Mesothelial cell of epicardium (in vitro differentiated cells): Measurements from ENCODE around the gene GRID2. TPM values are rescaled to one million over a fixed set of nuclear protein-coding genes. Genes with fewer than 3 reads are reported as not detected.
A peak's percentile ranks its signal among the peaks of the same experiment; 100 is the strongest.

Experiments
- DNase-seq, 2 experiments: peaks; one replicate each; pipeline ENCODE4 v3.0.0; 2021; ENCODE audit warnings: low spot score in 2 of 2; ENCODE audit not compliant: unreplicated experiment in 2 of 2
- H3K27ac Mint-ChIP-seq: 2 replicates; pipeline ENCODE4 v1.8.0; 2021; ENCODE audit warnings: mixed read lengths
- H3K27me3 Mint-ChIP-seq: 2 replicates; pipeline ENCODE4 v1.8.0; 2021; ENCODE audit warnings: low read depth, mixed read lengths
- H3K36me3 Mint-ChIP-seq: 2 replicates; pipeline ENCODE4 v1.8.0; 2021; ENCODE audit warnings: mixed read lengths
- H3K4me1 Mint-ChIP-seq: 2 replicates; pipeline ENCODE4 v1.8.0; 2021; ENCODE audit warnings: mixed read lengths
- H3K4me3 Mint-ChIP-seq: 2 replicates; pipeline ENCODE4 v1.8.0; 2021; ENCODE audit warnings: mild to moderate bottlenecking, moderate library complexity, mixed read lengths
- H3K9me3 Mint-ChIP-seq: 2 replicates; pipeline ENCODE4 v1.8.0; 2021; ENCODE audit warnings: mixed read lengths
- CTCF ChIP-seq: fragments of 200-600 bp; sonication (generic); IDR thresholded peaks from one replicate; pipeline ENCODE4 v1.5.0; 2021; ENCODE audit warnings: antibody characterized with exemption; ENCODE audit not compliant: unreplicated experiment
- total RNA-seq: library from RNA; stranded (reverse); gene quantifications from 3 replicates; pipeline ENCODE4 v1.2.1, GENCODE V29; 2021

Gene GRID2
- total RNA-seq, 1 donor from 2014 or later, result 3.1 TPM

- peaks cover 4% of the 10 kb centered on the region for H3K4me1 Mint-ChIP-seq
- no peaks in the 10 kb centered on the region for H3K9me3 Mint-ChIP-seq
- H3K27me3 Mint-ChIP-seq, result no peaks in the 10 kb centered on the region
- H3K36me3 Mint-ChIP-seq, result no peaks in the 10 kb centered on the region
- no peak for TF ChIP-seq CTCF
- H3K4me3 Mint-ChIP-seq, result no peak overlapping the region
- H3K27ac Mint-ChIP-seq, result no peak overlapping the region
- DNase-seq, result no peak
These were observed 55.7 kb downstream of the GRID2 start for GRCh38 chr4:92359491-92359890.

DNA sequence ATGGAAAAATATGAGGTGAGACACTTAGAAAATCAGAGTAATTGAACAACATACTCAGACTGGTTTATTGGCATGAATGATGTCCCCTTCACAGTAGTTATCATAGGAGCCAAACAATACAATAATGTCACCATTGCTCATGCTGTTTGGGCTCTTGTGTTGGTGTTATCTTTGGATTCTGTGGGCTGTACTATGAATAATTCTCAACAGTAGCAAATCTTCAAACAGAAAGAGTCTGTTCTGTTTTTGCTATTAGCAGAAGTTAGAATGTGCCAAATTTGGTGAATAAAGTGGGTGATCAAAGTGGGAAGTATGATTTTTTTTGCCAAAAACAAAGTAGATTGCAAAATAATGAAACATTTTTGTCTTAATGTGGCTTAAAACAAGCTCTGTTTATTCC is 58.3 kb downstream of the GRID2 start:
- Mint-ChIP-seq H3K9me3 (no peaks in the 10 kb centered on the region), H3K4me1 (no peaks in the 10 kb centered on the region), H3K27ac (no peak overlapping the region), H3K4me3 (no peak overlapping the region), H3K36me3 (no peaks in the 10 kb centered on the region), H3K27me3 (no peaks in the 10 kb centered on the region)
- no peak for TF ChIP-seq CTCF
- no peak for DNase-seq

GRCh38 chr4:92368653-92369052 is 64.9 kb downstream of the GRID2 start:
- H3K27ac Mint-ChIP-seq, result no peak overlapping the region
- no peak overlapping the region for H3K4me3 Mint-ChIP-seq
- peaks cover 5% of the 10 kb centered on the region for H3K4me1 Mint-ChIP-seq
- H3K9me3 Mint-ChIP-seq, result peaks cover 11% of the 10 kb centered on the region
- TF ChIP-seq CTCF, result no peak
- H3K36me3 Mint-ChIP-seq, result no peaks in the 10 kb centered on the region
- DNase-seq, result no peak
- H3K27me3 Mint-ChIP-seq, result no peaks in the 10 kb centered on the region

GRCh38 chr4:92381616-92382015 is 77.8 kb downstream of the GRID2 start:
- DNase-seq, result no peak
- Mint-ChIP-seq H3K27me3 (no peaks in the 10 kb centered on the region), H3K4me3 (no peak overlapping the region), H3K9me3 (peaks cover 7% of the 10 kb centered on the region), H3K4me1 (no peaks in the 10 kb centered on the region), H3K27ac (no peak overlapping the region), H3K36me3 (peaks cover 6% of the 10 kb centered on the region)
- no peak for TF ChIP-seq CTCF

DNA sequence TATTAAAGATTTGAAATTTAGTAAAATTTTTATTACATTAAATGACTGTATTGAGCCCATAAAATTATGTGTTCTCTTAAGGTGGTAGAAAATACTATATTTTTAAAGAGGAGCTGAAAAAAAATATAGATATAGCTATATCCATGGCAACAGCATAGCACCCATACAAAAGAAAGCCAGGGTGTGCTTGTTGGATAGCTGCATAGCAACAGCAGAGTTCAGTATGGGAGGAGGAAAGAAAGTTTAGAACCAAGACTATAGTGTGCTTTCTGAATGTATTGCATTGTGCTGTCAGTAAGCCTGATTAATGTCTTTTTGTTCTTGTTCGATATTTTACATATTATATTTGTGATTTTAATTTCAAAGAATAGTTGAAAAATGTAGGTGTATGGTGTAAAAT is 78.4 kb downstream of the GRID2 start:
- no peaks in the 10 kb centered on the region for H3K27me3 Mint-ChIP-seq
- no peaks in the 10 kb centered on the region for H3K4me1 Mint-ChIP-seq
- DNase-seq, result no peak
- H3K27ac Mint-ChIP-seq, result no peak overlapping the region
- H3K4me3 Mint-ChIP-seq, result no peak overlapping the region
- TF ChIP-seq CTCF, result no peak
- peaks cover 5% of the 10 kb centered on the region for H3K9me3 Mint-ChIP-seq
- peaks cover 4% of the 10 kb centered on the region for H3K36me3 Mint-ChIP-seq

- Mint-ChIP-seq H3K4me3 (no peak overlapping the region), H3K27me3 (no peaks in the 10 kb centered on the region), H3K36me3 (no peaks in the 10 kb centered on the region)
These were observed 83.8 kb downstream of the GRID2 start for GRCh38 chr4:92387459-92388069.

More at GRCh38 chr4:92387459-92388069, 83.8 kb downstream of the GRID2 start:
- DNase-seq, result no peak
- peak; percentile 49 for TF ChIP-seq CTCF
- H3K4me1 Mint-ChIP-seq, result peaks cover 4% of the 10 kb centered on the region
- peaks cover under 1% of the 10 kb centered on the region for H3K9me3 Mint-ChIP-seq
- H3K27ac Mint-ChIP-seq, result no peak overlapping the region
